GM19372 (cell line): Measurements from ENCODE around the gene ABLIM3.

Experiments used
- ATAC-seq: cut with Tn5 transposase; IDR thresholded peaks from one replicate; pipeline ENCODE4 v1.9.1; 2021; ENCODE audit warnings: mild to moderate bottlenecking, low read depth, moderate library complexity; ENCODE audit not compliant: unreplicated experiment

ABLIM3 gene

DNA sequence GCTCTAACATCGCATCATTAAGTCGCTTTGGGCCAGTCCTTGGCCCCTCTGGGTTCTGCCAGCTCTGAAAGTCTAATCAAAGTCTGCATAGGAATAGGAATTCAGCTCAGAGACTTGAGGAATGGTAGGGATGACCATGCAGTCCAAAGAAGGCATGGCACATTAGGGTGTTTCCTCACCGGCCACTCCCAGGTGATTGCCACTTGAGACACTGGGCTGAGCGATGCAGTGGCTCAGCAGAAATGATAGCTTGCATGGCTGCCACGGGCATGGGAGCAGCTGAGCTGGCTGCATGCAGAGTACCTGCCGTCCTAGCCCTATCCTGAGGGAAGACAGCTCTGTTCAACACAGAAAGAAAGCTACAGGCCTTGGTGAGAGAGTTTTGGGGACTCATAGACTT is 159.1 kb downstream of the ABLIM3 start:
- ATAC-seq = no peak

- no peak for ATAC-seq
Observed at GRCh38 chr5:149301049-149301743, 159.9 kb downstream of the ABLIM3 start.

GRCh38 chr5:149301744-149302380 is 160.6 kb downstream of the ABLIM3 start:
- ATAC-seq = no peak

DNA sequence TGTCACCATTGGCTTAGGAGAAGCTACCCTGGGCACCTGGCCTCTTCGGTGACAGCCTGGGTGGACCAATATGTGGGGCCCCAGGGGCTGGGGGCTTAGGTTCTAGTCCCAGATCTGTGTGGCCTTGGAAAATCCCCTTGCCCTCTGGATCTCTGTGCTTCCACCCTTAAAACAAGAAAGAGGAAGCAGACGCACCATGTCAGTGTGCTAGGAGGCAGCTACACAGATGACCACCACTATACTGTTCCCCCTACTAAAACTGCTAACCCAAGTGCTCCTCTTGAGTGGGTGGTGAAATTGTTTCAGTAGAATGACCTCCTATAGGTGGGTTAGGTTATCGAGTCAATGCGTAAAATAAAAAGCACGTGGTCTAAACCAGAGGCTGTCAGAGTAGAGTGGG is 161.3 kb downstream of the ABLIM3 start:
- ATAC-seq = no peak

DNA sequence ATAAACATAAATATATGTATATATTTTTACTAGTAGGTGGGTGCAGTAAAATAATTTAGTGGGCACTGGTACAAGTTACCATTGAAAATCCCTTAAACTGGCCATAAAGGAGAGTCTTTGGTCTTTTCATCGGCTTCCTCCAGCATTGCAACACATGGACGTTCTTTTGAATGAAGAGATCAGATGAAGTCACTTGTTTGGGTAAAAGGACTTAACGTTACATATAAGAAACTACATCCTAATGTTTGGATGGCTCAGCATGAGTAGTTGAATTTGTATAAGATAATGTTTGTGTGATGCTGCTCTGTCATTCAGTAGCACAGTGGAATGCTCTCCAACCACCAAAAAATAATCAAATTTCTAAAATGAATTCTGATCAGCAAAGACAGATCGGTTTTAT is 161.9 kb downstream of the ABLIM3 start:
- no peak for ATAC-seq

GRCh38 chr5:149304195-149305078 is 163.1 kb downstream of the ABLIM3 start:
- ATAC-seq = no peak

DNA sequence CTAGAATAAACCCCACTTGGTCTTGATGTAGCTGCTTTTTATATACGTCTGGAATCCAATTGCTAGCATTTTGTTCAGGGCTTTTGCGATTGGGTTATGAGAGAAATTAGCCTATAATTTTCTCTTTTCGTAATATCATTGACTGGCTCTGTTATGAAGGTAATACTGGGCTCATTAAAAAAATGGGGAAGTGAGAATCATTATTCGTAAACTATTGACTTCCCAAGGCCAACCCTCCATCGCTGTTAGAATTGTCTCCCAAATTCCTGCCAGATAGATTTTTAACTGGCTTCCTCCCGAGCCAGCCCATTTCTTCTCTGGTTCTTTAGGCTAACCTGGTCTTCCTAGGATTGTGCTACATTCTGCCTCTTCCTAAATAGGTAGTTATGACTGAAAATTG is 168.1 kb downstream of the ABLIM3 start:
- ATAC-seq = no peak
